Adipocyte (in vitro differentiated cells): ENCODE data around the gene PRDM5.

Source experiments
- DNase-seq: peaks from one replicate; pipeline ENCODE4 v3.0.0-alpha.2; 2015; ENCODE audit warnings: low read depth
- H3K27me3 ChIP-seq: replicated peaks from 2 replicates; pipeline ENCODE4 v1.7.0; 2013; ENCODE audit warnings: mild to moderate bottlenecking, low read length, moderate library complexity; ENCODE audit not compliant: control insufficient read depth, insufficient read depth
- H3K36me3 ChIP-seq: 2 replicates; pipeline ENCODE4 v1.7.0; 2013; ENCODE audit warnings: low read length, mild to moderate bottlenecking, moderate library complexity; ENCODE audit not compliant: control insufficient read depth, insufficient read depth, severe bottlenecking
- H3K4me1 ChIP-seq: 2 replicates; pipeline ENCODE4 v1.7.0; 2013; ENCODE audit warnings: mild to moderate bottlenecking, low read length, moderate library complexity; ENCODE audit not compliant: control insufficient read depth, insufficient read depth
- H3K4me3 ChIP-seq: 2 replicates; pipeline ENCODE4 v1.7.0; 2013; ENCODE audit warnings: mild to moderate bottlenecking, low read length, moderate library complexity
- H3K9ac ChIP-seq: 2 replicates; pipeline ENCODE4 v1.7.0; 2013; ENCODE audit warnings: mild to moderate bottlenecking, low read length, moderate library complexity
- H3K9me3 ChIP-seq: 2 replicates; pipeline ENCODE4 v1.7.0; 2013; ENCODE audit warnings: mild to moderate bottlenecking, low read length, moderate library complexity; ENCODE audit not compliant: control insufficient read depth

The PRDM5 gene

GRCh38 chr4:120838784-120839183, 83.7 kb downstream of the PRDM5 start:
- Histone ChIP-seq H3K4me3 (no peak overlapping the region), H3K9me3 (peaks cover 9% of the 10 kb centered on the region), H3K36me3 (no peaks in the 10 kb centered on the region), H3K9ac (no peak overlapping the region), H3K4me1 (peaks cover 16% of the 10 kb centered on the region), H3K27me3 (no peaks in the 10 kb centered on the region)
- DNase-seq, result no peak

- no peak for DNase-seq
- Histone ChIP-seq H3K4me1 (peaks cover 15% of the 10 kb centered on the region), H3K36me3 (no peaks in the 10 kb centered on the region), H3K27me3 (no peaks in the 10 kb centered on the region), H3K4me3 (no peak overlapping the region), H3K9ac (no peak overlapping the region), H3K9me3 (peaks cover 9% of the 10 kb centered on the region)
Measured at GRCh38 chr4:120837656-120838055, 84.9 kb downstream of the PRDM5 start.

- Histone ChIP-seq H3K4me3 (no peak overlapping the region), H3K9ac (no peak overlapping the region), H3K36me3 (no peaks in the 10 kb centered on the region), H3K9me3 (peaks cover 9% of the 10 kb centered on the region), H3K4me1 (peaks cover 3% of the 10 kb centered on the region), H3K27me3 (no peaks in the 10 kb centered on the region)
- DNase-seq, result no peak
Measured at GRCh38 chr4:120835342-120835741, 87.2 kb downstream of the PRDM5 start.

- H3K36me3 ChIP-seq, result no peaks in the 10 kb centered on the region
- DNase-seq, result no peak
- H3K9me3 ChIP-seq, result peaks cover 9% of the 10 kb centered on the region
Measured at GRCh38 chr4:120830204-120830603, 92.3 kb downstream of the PRDM5 start.

GRCh38 chr4:120829113-120829831, 93.3 kb downstream of the PRDM5 start:
- Histone ChIP-seq H3K9ac (no peak overlapping the region), H3K27me3 (no peaks in the 10 kb centered on the region), H3K4me3 (peak overlapping the region; percentile 31), H3K36me3 (no peaks in the 10 kb centered on the region), H3K4me1 (peaks cover 15% of the 10 kb centered on the region), H3K9me3 (peaks cover 4% of the 10 kb centered on the region)
- DNase-seq, result peak; percentile 69

More at GRCh38 chr4:120830204-120830603, 92.3 kb downstream of the PRDM5 start:
- Histone ChIP-seq H3K4me1 (peaks cover 15% of the 10 kb centered on the region), H3K9ac (no peak overlapping the region), H3K4me3 (peak overlapping the region; percentile 31), H3K27me3 (no peaks in the 10 kb centered on the region)

GRCh38 chr4:120826853-120827252, 95.7 kb downstream of the PRDM5 start:
- no peaks in the 10 kb centered on the region for H3K27me3 ChIP-seq
- no peak overlapping the region for H3K4me3 ChIP-seq
- H3K9ac ChIP-seq, result no peak overlapping the region
- H3K36me3 ChIP-seq, result no peaks in the 10 kb centered on the region
- peaks cover 15% of the 10 kb centered on the region for H3K4me1 ChIP-seq
- no peaks in the 10 kb centered on the region for H3K9me3 ChIP-seq
- no peak for DNase-seq

GRCh38 chr4:120826449-120826848, 96.1 kb downstream of the PRDM5 start:
- Histone ChIP-seq H3K4me1 (peaks cover 15% of the 10 kb centered on the region), H3K36me3 (no peaks in the 10 kb centered on the region), H3K9me3 (no peaks in the 10 kb centered on the region), H3K4me3 (no peak overlapping the region), H3K27me3 (no peaks in the 10 kb centered on the region), H3K9ac (no peak overlapping the region)
- no peak for DNase-seq

GRCh38 chr4:120824946-120825345, 97.6 kb downstream of the PRDM5 start:
- H3K27me3 ChIP-seq, result no peaks in the 10 kb centered on the region
- no peaks in the 10 kb centered on the region for H3K9me3 ChIP-seq
- H3K4me1 ChIP-seq, result peaks cover 8% of the 10 kb centered on the region
- no peak overlapping the region for H3K9ac ChIP-seq
- no peak for DNase-seq
- H3K4me3 ChIP-seq, result no peak overlapping the region
- H3K36me3 ChIP-seq, result no peaks in the 10 kb centered on the region

GRCh38 chr4:120821977-120822376, 100.5 kb downstream of the PRDM5 start:
- DNase-seq, result no peak
- no peaks in the 10 kb centered on the region for H3K9me3 ChIP-seq
- no peaks in the 10 kb centered on the region for H3K36me3 ChIP-seq

GRCh38 chr4:120821029-120821428, 101.5 kb downstream of the PRDM5 start:
- H3K36me3 ChIP-seq, result no peaks in the 10 kb centered on the region
- H3K9ac ChIP-seq, result no peak overlapping the region

More at GRCh38 chr4:120821977-120822376, 100.5 kb downstream of the PRDM5 start:
- Histone ChIP-seq H3K4me1 (peaks cover 4% of the 10 kb centered on the region), H3K27me3 (no peaks in the 10 kb centered on the region), H3K9ac (no peak overlapping the region), H3K4me3 (no peak overlapping the region)

GRCh38 chr4:120819805-120820437, 102.6 kb downstream of the PRDM5 start:
- H3K9me3 ChIP-seq, result no peaks in the 10 kb centered on the region
- H3K9ac ChIP-seq, result no peak overlapping the region
- no peaks in the 10 kb centered on the region for H3K27me3 ChIP-seq
- H3K36me3 ChIP-seq, result no peaks in the 10 kb centered on the region
- H3K4me1 ChIP-seq, result peaks cover 6% of the 10 kb centered on the region
- DNase-seq, result no peak
- no peak overlapping the region for H3K4me3 ChIP-seq

More at GRCh38 chr4:120821029-120821428, 101.5 kb downstream of the PRDM5 start:
- H3K4me3 ChIP-seq, result no peak overlapping the region
- DNase-seq, result no peak
- H3K9me3 ChIP-seq, result no peaks in the 10 kb centered on the region
- H3K27me3 ChIP-seq, result no peaks in the 10 kb centered on the region
- H3K4me1 ChIP-seq, result peaks cover 6% of the 10 kb centered on the region
